Adrenal gland (tissue), 12 donors: ENCODE results near the gene ERRFI1. TPM values are rescaled to one million over a fixed set of nuclear protein-coding genes. Genes with fewer than 3 reads are reported as not detected.
A peak's percentile ranks its signal among the peaks of the same experiment; 100 is the strongest.

Experiments
- DNase-seq, 7 donors: peaks; one replicate each; pipeline ENCODE4 v3.0.0-alpha.2; 2019 to 2020
- H3K27ac ChIP-seq, 5 donors: fragments of 200-600 bp; sonication (generic) in 4 of 5; 1 replicate in 3 of 5; 2 replicates in 2 of 5; pipeline versions ENCODE4 v1.5.1 to v1.8.0; 2016 to 2020; ENCODE audit warnings: mild to moderate bottlenecking in 1 of 5
- H3K27me3 ChIP-seq: fragments of 200-600 bp; 2 replicates; pipeline ENCODE4 v1.8.0; 2021
- H3K36me3 ChIP-seq, 2 donors: fragments of 200-600 bp; replicated peaks in 1 of 2; 1 replicate in 1 of 2; 2 replicates in 1 of 2; pipeline versions ENCODE4 v1.5.1 to v1.8.0; 2018 to 2022
- H3K4me1 ChIP-seq, 2 donors: fragments of 200-600 bp; replicated peaks in 1 of 2; 1 replicate in 1 of 2; 2 replicates in 1 of 2; pipeline versions ENCODE4 v1.5.1 to v1.8.0; 2018 to 2021
- H3K4me3 ChIP-seq, 4 donors: fragments of 200-600 bp; sonication (generic) in 3 of 4; one replicate each; pipeline ENCODE4 v1.5.1; 2016 to 2018
- H3K9me3 ChIP-seq, 3 donors: fragments of 200-600 bp; sonication (generic) in 1 of 3; replicated peaks in 1 of 3; 1 replicate in 2 of 3; 2 replicates in 1 of 3; pipeline versions ENCODE4 v1.5.1 to v1.8.0; 2016 to 2021
- POLR2A ChIP-seq, 2 donors: fragments of 450-650 bp; IDR thresholded peaks; one replicate each; pipeline ENCODE4 v1.6.1; 2017; ENCODE audit warnings: antibody characterized with exemption in 2 of 2, mild to moderate bottlenecking in 2 of 2, moderate library complexity in 1 of 2
- WGBS, 4 donors: extraction: QIAGEN DNeasy Blood & Tissue Kit in 2 of 4; methylation state at CpG; one replicate each; pipeline versions ENCODE4 v1.1.5 to v1.1.7; 2013 to 2017; 5-methylcytosine and 5-hydroxymethylcytosine counted together
- intact Hi-C, 2 donors: fragments of 100-400 bp; cut with DNase I; formaldehyde crosslinking; loops; one replicate each; pipeline versions ENCODE4 v1.14.1 to v1.15.0; 2022 to 2023
- polyA plus RNA-seq, 3 donors: library from polyadenylated mRNA; stranded (reverse); fragments of 200-250 nt in 2 of 3; fragments of 350-450 nt in 1 of 3; fragmentation: Illumina TruSeq in 1 of 3; extraction: RNeasy Lipid Tissue Mini Kit (QIAGEN cat#74804) in 1 of 3; gene quantifications; one replicate each; pipeline ENCODE4 v1.2.3, GENCODE V29; 2013 to 2014
- total RNA-seq, 9 donors: library from RNA; depleted of rRNA in 4 of 9; stranded (reverse); fragments of >200 nt in 4 of 9; fragments of 120-200 nt in 1 of 9; fragmentation: NEBNext Ultra II Directional in 1 of 9; extraction: Animal tissue kit (Norgen Biotek cat#: 25700) in 1 of 9; gene quantifications; one replicate each; pipeline versions ENCODE4 v1.1.0 to v1.2.4, GENCODE V29; 2013 to 2023
- TF ChIP-seq, protein P1 (sequence below), 6 experiments: fragments of 450-650 bp in 4 of 6; fragments of 200-600 bp in 2 of 6; sonication (generic) in 1 of 6; IDR thresholded peaks; 1 replicate in 5 of 6; 2 replicates in 1 of 6; pipeline versions ENCODE4 v1.5.1 to v1.8.0; 2016 to 2021; ENCODE audit warnings: antibody characterized with exemption in 6 of 6, mild to moderate bottlenecking in 2 of 6, moderate library complexity in 1 of 6
- donor health status: healthy with polysubstance abuse.
- donor health status: Bipolar disorder and iron deficiency.
- donor health status: DM: yes; HTN: yes; CAD: no.
- donor health status: DM: no; HTN: no; CAD: no.
- donor health status: DM: no; HTN: no; CAD: no.
- donor health status: DM: yes; HTN: yes; CAD: no.

Gene ERRFI1
- total and polyA plus RNA-seq, 12 donors, result 14.4 to 71.5 (median 25.7) TPM

- TF ChIP-seq, protein P1, sequence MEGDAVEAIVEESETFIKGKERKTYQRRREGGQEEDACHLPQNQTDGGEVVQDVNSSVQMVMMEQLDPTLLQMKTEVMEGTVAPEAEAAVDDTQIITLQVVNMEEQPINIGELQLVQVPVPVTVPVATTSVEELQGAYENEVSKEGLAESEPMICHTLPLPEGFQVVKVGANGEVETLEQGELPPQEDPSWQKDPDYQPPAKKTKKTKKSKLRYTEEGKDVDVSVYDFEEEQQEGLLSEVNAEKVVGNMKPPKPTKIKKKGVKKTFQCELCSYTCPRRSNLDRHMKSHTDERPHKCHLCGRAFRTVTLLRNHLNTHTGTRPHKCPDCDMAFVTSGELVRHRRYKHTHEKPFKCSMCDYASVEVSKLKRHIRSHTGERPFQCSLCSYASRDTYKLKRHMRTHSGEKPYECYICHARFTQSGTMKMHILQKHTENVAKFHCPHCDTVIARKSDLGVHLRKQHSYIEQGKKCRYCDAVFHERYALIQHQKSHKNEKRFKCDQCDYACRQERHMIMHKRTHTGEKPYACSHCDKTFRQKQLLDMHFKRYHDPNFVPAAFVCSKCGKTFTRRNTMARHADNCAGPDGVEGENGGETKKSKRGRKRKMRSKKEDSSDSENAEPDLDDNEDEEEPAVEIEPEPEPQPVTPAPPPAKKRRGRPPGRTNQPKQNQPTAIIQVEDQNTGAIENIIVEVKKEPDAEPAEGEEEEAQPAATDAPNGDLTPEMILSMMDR (IDR thresholded peaks at IDR 0.05), result peak; percentile 64 to 91 (median 86)
- TF ChIP-seq POLR2A (IDR thresholded peaks at IDR 0.05), result no peak
- H3K27me3 ChIP-seq, result no peaks in the 10 kb centered on the region
- peak; percentile 69 to 89 (median 77) for DNase-seq
- intact Hi-C loops, result no loop called here
- WGBS, 4 donors, result 59 to 70% (median 63%) methylated on average over 8 of the region's 8 CpGs
- no peaks in the 10 kb centered on the region for H3K9me3 ChIP-seq
- no peak overlapping the region for H3K27ac ChIP-seq
- no peak overlapping the region for H3K4me3 ChIP-seq
- H3K4me1 ChIP-seq, result peaks cover 3 to 8% of the 10 kb centered on the region in 2 donors
- peaks cover 0 to 72% of the 10 kb centered on the region in 2 donors for H3K36me3 ChIP-seq
Measured at GRCh38 chr1:7975212-7975865, 50.8 kb downstream of the ERRFI1 start.

GRCh38 chr1:7973086-7973485, 53.0 kb downstream of the ERRFI1 start:
- intact Hi-C loops, result no loop called here
- WGBS, 4 donors, result 94 to 97% (median 96%) methylated on average over 2 of the region's 2 CpGs
- H3K27me3 ChIP-seq, result no peaks in the 10 kb centered on the region
- peaks cover 3 to 10% of the 10 kb centered on the region in 2 donors for H3K4me1 ChIP-seq
- H3K9me3 ChIP-seq, result no peaks in the 10 kb centered on the region
- no peak for TF ChIP-seq POLR2A (IDR thresholded peaks at IDR 0.05)
- TF ChIP-seq, protein P1 (IDR thresholded peaks at IDR 0.05), result no peak
- H3K27ac ChIP-seq, result no peak overlapping the region
- H3K4me3 ChIP-seq, result no peak overlapping the region
- peaks cover 0 to 68% of the 10 kb centered on the region in 2 donors for H3K36me3 ChIP-seq
- DNase-seq, result no peak

DNA sequence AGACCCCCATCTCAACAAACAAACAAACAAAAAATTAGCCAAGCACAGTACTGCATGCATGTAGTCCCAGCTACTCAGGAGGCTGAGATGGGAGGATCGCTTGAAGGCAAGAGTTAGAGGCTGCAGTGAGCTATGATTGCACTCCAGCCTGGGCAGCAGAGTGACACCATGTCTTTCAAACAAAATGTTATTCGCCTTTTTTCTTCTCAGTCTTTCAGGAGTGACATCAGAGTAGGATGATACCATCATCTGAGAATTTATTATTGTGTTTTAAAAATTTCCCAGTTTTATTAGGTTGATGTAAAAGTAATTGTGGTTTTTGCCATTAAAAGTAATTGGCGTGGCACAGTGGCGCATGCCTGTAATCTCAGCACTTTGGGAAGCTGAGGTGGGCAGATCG, 53.8 kb downstream of the ERRFI1 start:
- Histone ChIP-seq H3K27ac (no peak overlapping the region), H3K36me3 (peaks cover 0 to 68% of the 10 kb centered on the region in 2 donors), H3K4me1 (peaks cover 3 to 18% of the 10 kb centered on the region in 2 donors), H3K27me3 (no peaks in the 10 kb centered on the region), H3K4me3 (no peak overlapping the region), H3K9me3 (no peaks in the 10 kb centered on the region)
- TF ChIP-seq POLR2A (IDR thresholded peaks at IDR 0.05), result no peak
- TF ChIP-seq, protein P1 (IDR thresholded peaks at IDR 0.05), result no peak
- DNase-seq, result no peak
- WGBS, 4 donors, result 89 to 98% (median 94%) methylated on average over 5 of the region's 5 CpGs
- intact Hi-C loops, result no loop called here

GRCh38 chr1:7971024-7971423, 55.1 kb downstream of the ERRFI1 start:
- TF ChIP-seq, protein P1 (IDR thresholded peaks at IDR 0.05), result no peak
- no peak for TF ChIP-seq POLR2A (IDR thresholded peaks at IDR 0.05)
- intact Hi-C loops, result no loop called here
- peaks cover 3 to 25% of the 10 kb centered on the region in 2 donors for H3K4me1 ChIP-seq
- H3K4me3 ChIP-seq, result no peak overlapping the region
- no peaks in the 10 kb centered on the region for H3K27me3 ChIP-seq
- H3K9me3 ChIP-seq, result no peaks in the 10 kb centered on the region
- WGBS, 4 donors, result 44 to 75% (median 56%) methylated on average over 6 of the region's 6 CpGs
- peak in 1 of 7 donors; percentile 18 for DNase-seq
- peak overlapping the region in 2 of 5 donors; percentile 24 to 38 for H3K27ac ChIP-seq
- peaks cover 0 to 68% of the 10 kb centered on the region in 2 donors for H3K36me3 ChIP-seq
